ENCODE results near the gene ZNF334. TPM values are rescaled to one million over a fixed set of nuclear protein-coding genes. Genes with fewer than 3 reads are reported as not detected.

ZNF334 gene
- total and polyA plus RNA-seq, 2 of the 4 experiments (the other 2 are of a cell fraction): 1.4 to 2.1 TPM

DNA sequence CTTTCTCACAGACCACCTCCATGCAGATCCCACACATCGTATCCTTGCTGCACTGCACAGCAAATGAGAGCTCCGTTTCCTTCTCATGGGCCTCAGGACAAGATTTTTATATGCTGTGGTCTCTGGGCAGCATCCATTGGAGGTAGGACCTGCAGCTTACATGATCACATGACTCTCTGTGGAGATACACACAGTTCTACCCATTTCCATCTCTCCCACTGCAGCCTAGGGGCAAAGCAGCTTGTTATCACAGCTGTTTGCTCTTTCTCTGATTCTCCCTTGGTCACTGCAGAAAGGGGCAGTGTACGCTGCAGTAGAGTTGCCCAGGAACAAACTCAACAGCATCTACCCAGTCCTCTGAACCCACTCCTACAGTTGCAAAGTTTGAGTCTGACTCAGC, 48.9 kb downstream of the ZNF334 start:
- H3K36me3 ChIP-seq (ENCODE audit: control insufficient read depth, insufficient read depth, low read length): no peaks in the 10 kb centered on the region
- no peak overlapping the region for H2AK9ac ChIP-seq (replicated peaks; ENCODE audit: low read depth, low read length, poor library complexity)
- no peak overlapping the region for H3K9ac ChIP-seq (ENCODE audit: low read depth, low read length)
- POLR2A ChIA-PET (ENCODE audit: unreplicated experiment): no interaction called here
- DNase-seq (no peak), ATAC-seq (ENCODE audit: low read depth) (no peak)
- no peaks in the 10 kb centered on the region for H4K20me1 ChIP-seq (ENCODE audit: insufficient read depth, low read length)
- intact Hi-C loops (cut with micrococcal nuclease) (no loop called here), in situ Hi-C loops (cut with MboI; ENCODE audit: low sequenced_read_pairs) (no loop called here), dilution Hi-C loops (cut with HindIII; ENCODE audit: low sequenced_read_pairs, unreplicated experiment) (no loop called here)
- BruUV-seq (replicated peaks): no TSS peak
- no peak overlapping the region for H3K4me3 ChIP-seq (ENCODE audit: insufficient read depth, low read depth, low read length)
- H3K14ac ChIP-seq (replicated peaks; ENCODE audit: low read depth, low read length): no peak overlapping the region
- H2AFZ ChIP-seq (replicated peaks; ENCODE audit: low read length, poor library complexity): no peak overlapping the region
- no peaks in the 10 kb centered on the region for H3K4me1 ChIP-seq (ENCODE audit: control insufficient read depth, insufficient read depth, low read length)
- no peak overlapping the region for H2BK20ac ChIP-seq (ENCODE audit: low read depth, low read length)
- no peak overlapping the region for H2AK5ac ChIP-seq (ENCODE audit: low read depth, low read length)
- H4K5ac ChIP-seq (ENCODE audit: low read depth, low read length): no peak overlapping the region
- H3K79me1 ChIP-seq (ENCODE audit: low read depth in 1 of 2, low read length in 2 of 2): no peaks in the 10 kb centered on the region
- H3K9me1 ChIP-seq (ENCODE audit: insufficient read depth, low read length): no peaks in the 10 kb centered on the region
- 70% methylated on average over 2 of the region's 3 CpGs; no CpG with 5 or more reads in 1 of the 2 experiments for WGBS, 2 experiments (ENCODE audit: extremely low coverage in 2 of 2, insufficient read length in 1 of 2)
- H3K23ac ChIP-seq (ENCODE audit: low read depth, low read length): no peak overlapping the region
- no peak overlapping the region for H3K18ac ChIP-seq (ENCODE audit: low read depth, low read length)
- H2BK120ac ChIP-seq (ENCODE audit: low read depth, low read length): no peak overlapping the region
- H3K27me3 ChIP-seq (ENCODE audit: control insufficient read depth, insufficient read depth, low read length): no peaks in the 10 kb centered on the region
- no peak overlapping the region for H3K4ac ChIP-seq (ENCODE audit: low read depth, low read length)
- no peaks in the 10 kb centered on the region for H3K9me3 ChIP-seq (ENCODE audit: control insufficient read depth, insufficient read depth, low read length)
- H4K8ac ChIP-seq (ENCODE audit: low read depth in 2 of 2, low read length in 2 of 2): no peak overlapping the region
- CTCF ChIA-PET: interaction anchor here (1.5 kb wide), 1 partner anchor 9 kb away, joined by 4 read pairs; no protein-coding TSS in a partner anchor
- TF ChIP-seq MAFK (IDR thresholded peaks at IDR 0.05; ENCODE audit: low read depth, low read length): no peak
- TF ChIP-seq, protein P1, sequence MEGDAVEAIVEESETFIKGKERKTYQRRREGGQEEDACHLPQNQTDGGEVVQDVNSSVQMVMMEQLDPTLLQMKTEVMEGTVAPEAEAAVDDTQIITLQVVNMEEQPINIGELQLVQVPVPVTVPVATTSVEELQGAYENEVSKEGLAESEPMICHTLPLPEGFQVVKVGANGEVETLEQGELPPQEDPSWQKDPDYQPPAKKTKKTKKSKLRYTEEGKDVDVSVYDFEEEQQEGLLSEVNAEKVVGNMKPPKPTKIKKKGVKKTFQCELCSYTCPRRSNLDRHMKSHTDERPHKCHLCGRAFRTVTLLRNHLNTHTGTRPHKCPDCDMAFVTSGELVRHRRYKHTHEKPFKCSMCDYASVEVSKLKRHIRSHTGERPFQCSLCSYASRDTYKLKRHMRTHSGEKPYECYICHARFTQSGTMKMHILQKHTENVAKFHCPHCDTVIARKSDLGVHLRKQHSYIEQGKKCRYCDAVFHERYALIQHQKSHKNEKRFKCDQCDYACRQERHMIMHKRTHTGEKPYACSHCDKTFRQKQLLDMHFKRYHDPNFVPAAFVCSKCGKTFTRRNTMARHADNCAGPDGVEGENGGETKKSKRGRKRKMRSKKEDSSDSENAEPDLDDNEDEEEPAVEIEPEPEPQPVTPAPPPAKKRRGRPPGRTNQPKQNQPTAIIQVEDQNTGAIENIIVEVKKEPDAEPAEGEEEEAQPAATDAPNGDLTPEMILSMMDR (conservative IDR thresholded peaks at IDR 0.05; ENCODE audit: low read depth, low read length): no peak
- TF ChIP-seq RCOR1 (IDR thresholded peaks at IDR 0.05; ENCODE audit: insufficient replicate concordance, low read length): no peak
- TF ChIP-seq, protein P2, sequence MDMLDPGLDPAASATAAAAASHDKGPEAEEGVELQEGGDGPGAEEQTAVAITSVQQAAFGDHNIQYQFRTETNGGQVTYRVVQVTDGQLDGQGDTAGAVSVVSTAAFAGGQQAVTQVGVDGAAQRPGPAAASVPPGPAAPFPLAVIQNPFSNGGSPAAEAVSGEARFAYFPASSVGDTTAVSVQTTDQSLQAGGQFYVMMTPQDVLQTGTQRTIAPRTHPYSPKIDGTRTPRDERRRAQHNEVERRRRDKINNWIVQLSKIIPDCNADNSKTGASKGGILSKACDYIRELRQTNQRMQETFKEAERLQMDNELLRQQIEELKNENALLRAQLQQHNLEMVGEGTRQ (IDR thresholded peaks at IDR 0.05; ENCODE audit: low read depth, low read length): no peak
- TF ChIP-seq RFX5 (IDR thresholded peaks at IDR 0.05; ENCODE audit: low read depth, low read length): no peak
- TF ChIP-seq MXI1 (IDR thresholded peaks at IDR 0.05; ENCODE audit: borderline replicate concordance, low read depth, low read length): no peak
- no peak for TF ChIP-seq POLR2A (IDR thresholded peaks at IDR 0.05; ENCODE audit: low read depth, low read length)
- TF ChIP-seq RAD21 (IDR thresholded peaks at IDR 0.05; ENCODE audit: low read length): no peak
- TF ChIP-seq, protein P3, sequence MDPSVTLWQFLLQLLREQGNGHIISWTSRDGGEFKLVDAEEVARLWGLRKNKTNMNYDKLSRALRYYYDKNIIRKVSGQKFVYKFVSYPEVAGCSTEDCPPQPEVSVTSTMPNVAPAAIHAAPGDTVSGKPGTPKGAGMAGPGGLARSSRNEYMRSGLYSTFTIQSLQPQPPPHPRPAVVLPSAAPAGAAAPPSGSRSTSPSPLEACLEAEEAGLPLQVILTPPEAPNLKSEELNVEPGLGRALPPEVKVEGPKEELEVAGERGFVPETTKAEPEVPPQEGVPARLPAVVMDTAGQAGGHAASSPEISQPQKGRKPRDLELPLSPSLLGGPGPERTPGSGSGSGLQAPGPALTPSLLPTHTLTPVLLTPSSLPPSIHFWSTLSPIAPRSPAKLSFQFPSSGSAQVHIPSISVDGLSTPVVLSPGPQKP (IDR thresholded peaks at IDR 0.05; ENCODE audit: borderline replicate concordance, low read depth, low read length): no peak
- no peak for TF ChIP-seq SMC3 (IDR thresholded peaks at IDR 0.05; ENCODE audit: low read depth, low read length)
- no peak for TF ChIP-seq MAZ (IDR thresholded peaks at IDR 0.05; ENCODE audit: borderline replicate concordance, low read depth, low read length)
- TF ChIP-seq FOS (IDR thresholded peaks at IDR 0.05; ENCODE audit: low read depth, low read length): no peak
- TF ChIP-seq NFE2L2 (IDR thresholded peaks at IDR 0.05; ENCODE audit: low read depth, low read length): no peak
- no peak for TF ChIP-seq CEBPB (IDR thresholded peaks at IDR 0.05; ENCODE audit: low read depth, low read length)
- H4K91ac ChIP-seq (ENCODE audit: insufficient read depth, low read depth, low read length): no peak overlapping the region
- H3K56ac ChIP-seq (ENCODE audit: extremely low read depth, insufficient read depth, low read length): no peak overlapping the region
- H3K27ac ChIP-seq (ENCODE audit: insufficient read depth, low read length): no peak overlapping the region
- H3K4me2 ChIP-seq (ENCODE audit: low read depth, low read length): no peak overlapping the region
- H2BK5ac ChIP-seq (ENCODE audit: low read depth, low read length, poor library complexity, severe bottlenecking): no peak overlapping the region
- H2BK15ac ChIP-seq (ENCODE audit: low read depth, low read length): no peak overlapping the region
